SJCRH30 (cell line): Measurements from ENCODE around the gene SKAP2. TPM values are rescaled to one million over a fixed set of nuclear protein-coding genes. Genes with fewer than 3 reads are reported as not detected.

Source experiments
- DNase-seq, 2 experiments: peaks; one replicate each; pipeline ENCODE4 v3.0.0-alpha.2; 2015 to 2020
- H3K27ac ChIP-seq: fragments of 250-450 bp; sonication (Bioruptor Pico); 2 replicates; pipeline ENCODE4 v1.5.1; 2020; ENCODE audit warnings: mild to moderate bottlenecking, moderate library complexity
- H3K27me3 ChIP-seq: fragments of 250-450 bp; sonication (Bioruptor Pico); 2 replicates; pipeline ENCODE4 v1.5.1; 2020; ENCODE audit warnings: mild to moderate bottlenecking, moderate library complexity
- H3K36me3 ChIP-seq: fragments of 250-450 bp; sonication (Bioruptor Pico); 2 replicates; pipeline ENCODE4 v1.5.1; 2020; ENCODE audit warnings: mild to moderate bottlenecking, moderate library complexity
- H3K4me1 ChIP-seq: fragments of 250-450 bp; sonication (Bioruptor Pico); 2 replicates; pipeline ENCODE4 v1.5.1; 2020; ENCODE audit warnings: mild to moderate bottlenecking, moderate library complexity
- H3K4me3 ChIP-seq: fragments of 250-450 bp; sonication (Bioruptor Pico); 2 replicates; pipeline ENCODE4 v1.5.1; 2020; ENCODE audit warnings: mild to moderate bottlenecking, moderate library complexity
- H3K9me3 ChIP-seq: fragments of 250-450 bp; sonication (Bioruptor Pico); replicated peaks from 2 replicates; pipeline ENCODE4 v1.5.1; 2020; ENCODE audit warnings: mild to moderate bottlenecking, moderate library complexity
- total RNA-seq: library from RNA; depleted of rRNA; stranded (reverse); fragments of >200 nt; shearing (Covaris generic); gene quantifications from 2 replicates; pipeline ENCODE4 v1.2.3, GENCODE V29; 2014; rRNA removed

The SKAP2 gene, protein sequence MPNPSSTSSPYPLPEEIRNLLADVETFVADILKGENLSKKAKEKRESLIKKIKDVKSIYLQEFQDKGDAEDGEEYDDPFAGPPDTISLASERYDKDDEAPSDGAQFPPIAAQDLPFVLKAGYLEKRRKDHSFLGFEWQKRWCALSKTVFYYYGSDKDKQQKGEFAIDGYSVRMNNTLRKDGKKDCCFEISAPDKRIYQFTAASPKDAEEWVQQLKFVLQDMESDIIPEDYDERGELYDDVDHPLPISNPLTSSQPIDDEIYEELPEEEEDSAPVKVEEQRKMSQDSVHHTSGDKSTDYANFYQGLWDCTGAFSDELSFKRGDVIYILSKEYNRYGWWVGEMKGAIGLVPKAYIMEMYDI
- total RNA-seq, result 16.9 and 18.4 TPM in 2 replicates

- no peaks in the 10 kb centered on the region for H3K27me3 ChIP-seq
- H3K4me1 ChIP-seq, result peaks cover 15% of the 10 kb centered on the region
- peak within 1 kb of the TSS; percentile 81 for H3K4me3 ChIP-seq
- peak; percentile 98 to 99 for DNase-seq
- peak within 1 kb of the TSS; percentile 54 for H3K27ac ChIP-seq
- no peaks in the 10 kb centered on the region for H3K36me3 ChIP-seq
- no peaks in the 10 kb centered on the region for H3K9me3 ChIP-seq
These were observed at the start of gene SKAP2 for GRCh38 chr7:26864309-26865093. Gene SKAP2 (minus strand): TSS chr7:26864590. CDS start chr7:26864429, 161 bp downstream.

- Histone ChIP-seq H3K27ac (no peak overlapping the region), H3K4me3 (no peak overlapping the region), H3K27me3 (0 out of 2 replicates have a peak, but pooled peaks cover 3% of the 10 kb centered on the region), H3K4me1 (no peaks in the 10 kb centered on the region), H3K9me3 (no peaks in the 10 kb centered on the region), H3K36me3 (no peaks in the 10 kb centered on the region)
- no peak for DNase-seq
These were observed 48.6 kb upstream of the SKAP2 start for GRCh38 chr7:26912933-26913536.

- Histone ChIP-seq H3K27me3 (0 out of 2 replicates have a peak, but pooled peaks cover 3% of the 10 kb centered on the region), H3K4me1 (no peaks in the 10 kb centered on the region), H3K27ac (no peak overlapping the region), H3K4me3 (no peak overlapping the region), H3K36me3 (no peaks in the 10 kb centered on the region), H3K9me3 (no peaks in the 10 kb centered on the region)
- no peak for DNase-seq
These were observed 47.9 kb upstream of the SKAP2 start for GRCh38 chr7:26912338-26912737.

GRCh38 chr7:26910221-26910620 is 45.8 kb upstream of the SKAP2 start:
- Histone ChIP-seq H3K27ac (no peak overlapping the region), H3K9me3 (no peaks in the 10 kb centered on the region), H3K36me3 (no peaks in the 10 kb centered on the region), H3K27me3 (0 out of 2 replicates have a peak, but pooled peaks cover 3% of the 10 kb centered on the region), H3K4me1 (no peaks in the 10 kb centered on the region), H3K4me3 (no peak overlapping the region)
- DNase-seq, result peak in 1 of 2 experiments; percentile 13

- Histone ChIP-seq H3K4me1 (no peaks in the 10 kb centered on the region), H3K9me3 (no peaks in the 10 kb centered on the region), H3K27ac (no peak overlapping the region), H3K36me3 (no peaks in the 10 kb centered on the region), H3K27me3 (peaks cover 2% of the 10 kb centered on the region; the same call in 1 of the 2 replicates), H3K4me3 (no peak overlapping the region)
- peak in 1 of 2 experiments; percentile 36 for DNase-seq
These were observed 35.9 kb upstream of the SKAP2 start for GRCh38 chr7:26900251-26900650.

DNA sequence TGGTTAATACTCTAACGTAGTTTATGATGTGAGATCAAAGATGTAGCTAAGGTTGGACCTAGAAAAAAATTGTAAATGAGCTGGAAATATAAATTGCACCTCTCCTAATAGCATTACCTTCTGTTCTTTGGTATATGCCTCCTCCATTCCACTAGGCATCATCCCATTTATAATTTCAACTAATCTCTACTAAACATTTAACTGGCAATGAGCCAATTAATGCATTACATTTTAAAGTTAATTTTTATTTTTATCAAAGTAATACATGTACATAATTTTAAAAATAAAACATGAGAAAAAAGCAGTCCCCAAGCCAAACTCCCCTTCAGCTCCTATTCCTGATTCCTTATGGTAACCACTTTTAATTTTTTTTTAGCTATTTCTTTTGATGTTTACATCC is 35.1 kb upstream of the SKAP2 start:
- Histone ChIP-seq H3K4me3 (no peak overlapping the region), H3K36me3 (no peaks in the 10 kb centered on the region), H3K27me3 (peaks cover 2% of the 10 kb centered on the region; the same call in 1 of the 2 replicates), H3K27ac (no peak overlapping the region), H3K4me1 (no peaks in the 10 kb centered on the region), H3K9me3 (no peaks in the 10 kb centered on the region)
- DNase-seq, result no peak

DNA sequence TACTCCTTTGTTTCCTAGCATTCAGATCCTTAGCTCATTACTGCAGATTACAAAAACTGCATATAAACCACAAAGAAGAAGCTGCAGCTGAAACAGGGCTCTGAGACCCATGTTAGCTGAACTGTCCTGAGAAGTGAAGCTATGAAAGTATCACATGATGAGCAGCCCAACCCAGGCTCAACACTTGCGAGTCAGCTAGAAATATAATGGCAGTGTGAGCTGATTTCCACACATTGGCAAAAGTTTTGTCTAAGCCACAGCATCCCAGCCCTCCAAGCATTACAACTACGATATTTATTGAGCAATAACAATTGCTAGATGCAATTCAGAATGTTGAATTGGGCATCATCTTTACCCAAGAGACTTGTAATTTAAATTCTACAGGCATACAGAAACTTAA is 34.5 kb upstream of the SKAP2 start:
- Histone ChIP-seq H3K4me3 (no peak overlapping the region), H3K4me1 (no peaks in the 10 kb centered on the region), H3K9me3 (no peaks in the 10 kb centered on the region), H3K36me3 (no peaks in the 10 kb centered on the region), H3K27me3 (peaks cover 2% of the 10 kb centered on the region; the same call in 1 of the 2 replicates), H3K27ac (no peak overlapping the region)
- no peak for DNase-seq

- DNase-seq, result no peak
- no peaks in the 10 kb centered on the region for H3K9me3 ChIP-seq
- no peaks in the 10 kb centered on the region for H3K4me1 ChIP-seq
- H3K36me3 ChIP-seq, result no peaks in the 10 kb centered on the region
- H3K27ac ChIP-seq, result no peak overlapping the region
- peaks cover 2% of the 10 kb centered on the region; the same call in 1 of the 2 replicates for H3K27me3 ChIP-seq
- H3K4me3 ChIP-seq, result no peak overlapping the region
These were observed 33.5 kb upstream of the SKAP2 start for GRCh38 chr7:26897928-26898327.

GRCh38 chr7:26891400-26892350 is 27.3 kb upstream of the SKAP2 start:
- no peak overlapping the region for H3K4me3 ChIP-seq
- peak in 1 of 2 experiments; percentile 12 for DNase-seq
- H3K27ac ChIP-seq, result no peak overlapping the region
- H3K36me3 ChIP-seq, result no peaks in the 10 kb centered on the region
- no peaks in the 10 kb centered on the region for H3K27me3 ChIP-seq
- no peaks in the 10 kb centered on the region; the same call in 1 of the 2 replicates for H3K9me3 ChIP-seq
- H3K4me1 ChIP-seq, result peaks cover 3% of the 10 kb centered on the region; the same call in 1 of the 2 replicates

DNA sequence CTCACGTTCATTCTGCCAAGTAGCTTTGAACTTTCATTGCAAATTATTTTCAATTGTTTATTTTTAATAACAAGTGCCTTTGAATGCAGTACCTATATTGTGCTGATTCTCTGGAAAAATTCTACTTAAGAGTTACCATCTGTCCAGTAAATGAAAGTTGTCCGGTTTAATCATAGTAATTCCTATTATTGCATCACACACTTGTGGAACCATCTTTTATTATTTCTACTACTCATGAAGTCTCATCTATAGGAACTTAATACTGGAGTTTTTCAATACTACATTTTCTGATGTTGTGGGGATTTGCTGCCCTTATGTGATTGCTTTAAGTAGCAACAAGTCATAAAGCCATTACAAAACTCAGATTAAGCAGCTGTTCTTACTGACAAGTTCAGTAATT is 16.5 kb upstream of the SKAP2 start:
- H3K36me3 ChIP-seq, result 0 out of 2 replicates have a peak, but pooled peaks cover 4% of the 10 kb centered on the region
- 0 out of 2 replicates have a peak, but pooled peaks cover 2% of the 10 kb centered on the region for H3K9me3 ChIP-seq
- no peaks in the 10 kb centered on the region for H3K4me1 ChIP-seq

GRCh38 chr7:26879671-26880070 is 15.3 kb upstream of the SKAP2 start:
- H3K9me3 ChIP-seq, result 0 out of 2 replicates have a peak, but pooled peaks cover 2% of the 10 kb centered on the region
- H3K36me3 ChIP-seq, result 0 out of 2 replicates have a peak, but pooled peaks cover 4% of the 10 kb centered on the region
- H3K27ac ChIP-seq, result no peak overlapping the region
- no peak for DNase-seq
- 0 out of 2 replicates have a peak, but pooled peaks cover 5% of the 10 kb centered on the region for H3K27me3 ChIP-seq
- H3K4me3 ChIP-seq, result no peak overlapping the region
- H3K4me1 ChIP-seq, result no peaks in the 10 kb centered on the region

More for the DNA sequence above, 16.5 kb upstream of the SKAP2 start:
- H3K4me3 ChIP-seq, result no peak overlapping the region
- no peak overlapping the region for H3K27ac ChIP-seq
- 0 out of 2 replicates have a peak, but pooled peaks cover 5% of the 10 kb centered on the region for H3K27me3 ChIP-seq
- no peak for DNase-seq

DNA sequence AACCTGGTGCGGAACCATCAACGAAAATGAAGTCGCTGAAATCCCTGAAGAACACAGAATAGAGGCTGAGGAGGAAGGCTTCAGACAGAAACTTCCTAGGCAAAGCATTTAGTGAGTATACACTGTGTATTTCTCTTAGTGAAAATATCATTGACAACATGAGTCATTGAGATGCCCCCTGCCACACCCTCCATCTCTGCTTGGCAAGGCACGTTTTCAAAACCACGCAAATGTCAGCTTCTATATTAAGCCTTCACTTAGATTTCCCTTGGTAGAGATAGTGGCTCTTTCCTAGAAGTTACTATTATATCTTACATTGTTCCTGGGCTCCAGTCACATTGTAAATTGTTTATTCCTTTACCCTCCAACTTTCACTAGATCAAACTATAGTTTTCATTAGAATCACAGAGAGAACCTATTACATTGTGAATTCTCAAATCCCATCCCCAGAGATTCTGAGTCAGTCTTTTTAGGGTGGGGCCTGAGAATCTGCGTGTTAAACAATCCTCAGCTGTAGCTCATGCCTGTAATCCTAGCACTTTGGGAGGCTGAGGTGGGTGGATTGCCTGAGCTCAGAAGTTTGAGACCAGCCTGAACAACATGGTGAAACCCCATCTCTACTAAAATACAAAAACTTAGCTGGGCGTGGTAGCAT is 4.6 kb upstream of the SKAP2 start:
- Histone ChIP-seq H3K9me3 (no peaks in the 10 kb centered on the region), H3K4me1 (peaks cover 10% of the 10 kb centered on the region; the same call in 1 of the 2 replicates), H3K27me3 (0 out of 2 replicates have a peak, but pooled peaks cover under 1% of the 10 kb centered on the region), H3K36me3 (no peaks in the 10 kb centered on the region), H3K27ac (no peak overlapping the region), H3K4me3 (no peak overlapping the region)
- DNase-seq, result no peak

DNA sequence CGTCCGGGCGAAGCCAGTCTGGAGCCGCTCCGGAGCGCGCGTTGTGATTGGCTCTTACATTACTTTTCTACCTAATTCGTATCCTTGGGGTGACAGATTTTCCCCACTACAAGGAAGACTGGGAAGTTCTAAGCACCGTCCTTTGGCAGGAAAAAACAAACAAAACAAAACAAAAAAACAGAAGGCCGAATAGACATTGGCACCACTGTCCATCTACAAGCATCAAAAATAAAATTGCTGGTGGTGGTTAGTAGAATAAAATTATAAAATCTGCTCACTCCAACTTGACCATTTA is 651 bp upstream of the SKAP2 start:
- Histone ChIP-seq H3K27me3 (no peaks in the 10 kb centered on the region), H3K9me3 (no peaks in the 10 kb centered on the region), H3K4me1 (peaks cover 15% of the 10 kb centered on the region), H3K27ac (peak overlapping the region; percentile 54), H3K36me3 (no peaks in the 10 kb centered on the region), H3K4me3 (peak overlapping the region; percentile 81)
- no peak for DNase-seq
